ENCODE data around the gene MLPH.
A peak's percentile ranks its signal among the peaks of the same experiment; 100 is the strongest.

MLPH gene

GRCh38 chr2:237486819-237487448, at the start of gene MLPH:
TSS of gene MLPH (plus strand) at chr2:237487251. CDS start at chr2:237493427, 6,176 bp downstream.
- peak in 1 of 2 donors; percentile 17 for DNase-seq

- no peak for DNase-seq
These were observed 49.5 kb upstream of the MLPH start for GRCh38 chr2:237437566-237437965.

GRCh38 chr2:237438080-237438940, 48.7 kb upstream of the MLPH start:
- DNase-seq, result no peak

GRCh38 chr2:237440819-237441281, 46.2 kb upstream of the MLPH start:
- DNase-seq, result no peak

GRCh38 chr2:237441605-237442274, 45.3 kb upstream of the MLPH start:
- peak in 1 of 2 donors; percentile 41 for DNase-seq

GRCh38 chr2:237444071-237444470, 43.0 kb upstream of the MLPH start:
- no peak for DNase-seq

- DNase-seq, result no peak
These were observed 41.3 kb upstream of the MLPH start for GRCh38 chr2:237445611-237446337.

GRCh38 chr2:237446338-237446665, 40.7 kb upstream of the MLPH start:
- no peak for DNase-seq

GRCh38 chr2:237447496-237447895, 39.6 kb upstream of the MLPH start:
- no peak for DNase-seq

GRCh38 chr2:237448171-237448570, 38.9 kb upstream of the MLPH start:
- DNase-seq, result no peak

GRCh38 chr2:237448626-237449025, 38.4 kb upstream of the MLPH start:
- DNase-seq, result no peak

GRCh38 chr2:237449193-237449881, 37.7 kb upstream of the MLPH start:
- DNase-seq, result no peak

- DNase-seq, result no peak
These were observed 36.9 kb upstream of the MLPH start for GRCh38 chr2:237450108-237450507.

GRCh38 chr2:237450583-237450982, 36.5 kb upstream of the MLPH start:
- no peak for DNase-seq

- DNase-seq, result no peak
These were observed 35.2 kb upstream of the MLPH start for GRCh38 chr2:237451643-237452469.

- peak in 1 of 2 donors; percentile 53 for DNase-seq
These were observed 34.2 kb upstream of the MLPH start for GRCh38 chr2:237452861-237453260.

- no peak for DNase-seq
These were observed 33.4 kb upstream of the MLPH start for GRCh38 chr2:237453671-237454070.

- no peak for DNase-seq
These were observed 31.3 kb upstream of the MLPH start for GRCh38 chr2:237455764-237456163.

GRCh38 chr2:237456200-237456843, 30.7 kb upstream of the MLPH start:
- no peak for DNase-seq

GRCh38 chr2:237457388-237457941, 29.6 kb upstream of the MLPH start:
- no peak for DNase-seq

- DNase-seq, result no peak
These were observed 28.5 kb upstream of the MLPH start for GRCh38 chr2:237458519-237458918.
